ENCODE results near the gene POC1A.
"Not testable (repeated sequence)": the region's sequence is repeated elsewhere in the genome, so short reads cannot be mapped to it uniquely, and the experiment has no call there.

POC1A gene

GRCh38 chr3:52034212-52034611, 120.0 kb downstream of the POC1A start:
- H3K4me3 ChIP-seq (ENCODE audit: low read depth, low read length), result no peak overlapping the region

- not testable (repeated sequence) for H3K4me3 ChIP-seq (ENCODE audit: low read depth, low read length)
Measured at GRCh38 chr3:52033748-52034147, 120.5 kb downstream of the POC1A start.

DNA sequence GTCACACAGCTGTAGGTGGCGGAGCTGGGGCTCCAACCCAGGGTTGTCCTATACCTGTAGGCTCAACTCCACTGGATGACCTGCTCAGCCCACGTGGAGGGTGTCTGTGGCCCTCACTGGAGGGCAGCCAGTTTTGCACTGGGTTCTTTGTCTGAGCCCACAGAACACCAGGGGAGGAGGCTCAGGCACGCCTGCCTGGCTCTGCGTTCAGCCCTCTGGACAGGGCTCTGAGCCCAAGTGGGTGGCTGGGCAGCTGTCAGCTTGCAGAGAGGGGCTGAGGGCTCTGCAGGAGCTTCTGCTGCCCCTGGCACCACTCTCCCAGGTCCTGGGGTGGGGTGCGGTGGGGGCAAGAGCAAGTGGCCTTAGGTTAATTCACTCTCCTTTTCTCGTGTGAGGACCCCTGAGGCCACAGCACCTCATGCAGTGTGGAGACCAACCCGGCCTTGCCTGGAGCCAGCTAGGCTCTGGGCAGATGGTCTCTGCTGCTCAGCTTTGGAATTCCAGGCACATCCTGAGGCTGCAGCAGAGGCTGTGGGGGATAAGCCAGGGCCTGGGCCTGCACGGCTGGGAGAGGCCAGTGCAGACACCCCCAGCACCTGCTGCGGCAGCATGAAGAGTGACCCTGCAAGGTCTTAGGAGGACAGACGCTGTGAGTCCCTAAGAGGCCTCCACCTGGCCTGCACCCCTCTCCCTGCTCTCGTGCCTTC, 121.4 kb downstream of the POC1A start:
- no peak overlapping the region for H3K4me3 ChIP-seq (ENCODE audit: low read depth, low read length)

GRCh38 chr3:52031896-52032295, 122.3 kb downstream of the POC1A start:
- no peak overlapping the region for H3K4me3 ChIP-seq (ENCODE audit: low read depth, low read length)

- no peak overlapping the region for H3K4me3 ChIP-seq (ENCODE audit: low read depth, low read length)
Measured at GRCh38 chr3:52030714-52031310, 123.4 kb downstream of the POC1A start.

GRCh38 chr3:52029535-52029934, 124.7 kb downstream of the POC1A start:
- no peak overlapping the region for H3K4me3 ChIP-seq (ENCODE audit: low read depth, low read length)

DNA sequence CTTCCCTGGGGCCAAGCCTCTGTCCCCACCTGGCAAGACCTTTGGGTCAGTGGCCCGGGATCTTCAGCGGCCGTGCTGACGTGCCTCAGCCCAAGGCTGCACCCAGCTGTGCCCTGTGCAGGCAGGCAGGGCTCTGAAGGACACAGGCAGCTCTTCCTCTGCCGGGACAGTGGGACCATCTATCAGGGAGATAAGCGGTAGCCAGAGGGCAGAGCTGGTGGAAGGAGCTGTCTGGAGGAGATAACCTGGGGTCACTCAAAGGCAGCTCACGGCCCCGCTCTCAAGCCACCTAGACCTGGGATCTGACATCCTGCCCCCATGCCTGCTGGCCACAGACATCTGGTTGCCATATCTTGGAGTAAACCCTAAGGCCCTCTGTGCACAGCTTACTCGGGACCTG, 125.2 kb downstream of the POC1A start:
- no peak overlapping the region for H3K4me3 ChIP-seq (ENCODE audit: low read depth, low read length)

GRCh38 chr3:52028572-52028971, 125.7 kb downstream of the POC1A start:
- H3K4me3 ChIP-seq (ENCODE audit: low read depth, low read length), result no peak overlapping the region

GRCh38 chr3:52026041-52026440, 128.2 kb downstream of the POC1A start:
- no peak overlapping the region for H3K4me3 ChIP-seq (ENCODE audit: low read depth, low read length)

GRCh38 chr3:52025453-52025852, 128.8 kb downstream of the POC1A start:
- H3K4me3 ChIP-seq (ENCODE audit: low read depth, low read length), result no peak overlapping the region

Measured in iPS-11a (cell line).